AG09319 (cell line): Measurements from ENCODE around the gene CPXM1.

ENCODE experiments used
- DNase-seq: peaks from one replicate; pipeline ENCODE4 v3.0.0-alpha.2; 2010; ENCODE audit warnings: low read depth; ENCODE audit errors: extremely low read depth
- TF ChIP-seq, protein P1 (sequence below): IDR thresholded peaks from 2 replicates; pipeline ENCODE4 v1.5.1; 2011; ENCODE audit warnings: low read depth, mild to moderate bottlenecking, inconsistent platforms, low read length, moderate library complexity

The CPXM1 gene

DNA sequence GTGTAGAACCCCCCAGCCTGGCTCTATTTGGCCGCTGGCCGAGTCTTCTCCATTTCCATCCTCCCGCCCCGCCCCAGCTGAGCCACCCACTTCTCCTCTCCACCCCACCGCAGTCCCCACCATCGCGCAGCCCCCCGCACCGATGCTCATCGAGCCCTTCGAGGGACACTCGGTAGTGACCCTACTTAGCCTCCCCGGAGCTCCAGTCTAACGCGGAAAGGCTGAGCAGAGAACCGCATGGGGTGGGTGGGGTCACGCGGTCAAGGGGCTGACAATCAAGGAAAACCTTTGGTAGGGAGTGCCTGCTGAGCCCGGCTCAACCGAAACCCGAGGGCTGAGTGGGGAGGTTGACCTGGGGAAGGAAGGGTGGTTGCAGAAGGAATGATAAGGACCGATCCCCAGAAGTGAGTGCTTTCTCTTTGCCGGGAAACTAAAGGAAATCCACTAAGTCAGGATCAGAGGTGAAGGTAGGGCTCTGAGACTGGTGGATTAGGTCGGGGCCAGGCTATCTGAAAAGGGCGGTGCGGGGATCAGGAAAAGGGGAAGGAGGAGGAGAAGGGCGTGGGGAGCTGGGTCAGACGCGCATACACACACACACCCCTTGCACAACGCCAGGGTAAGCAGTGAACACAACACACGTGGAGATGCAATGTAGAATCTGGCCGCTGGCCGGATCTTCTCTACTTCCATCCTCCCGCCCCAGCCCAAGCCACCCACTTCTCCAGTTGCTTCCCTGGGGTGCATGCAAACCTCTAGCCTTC, 49.8 kb downstream of the CPXM1 start:
- DNase-seq, result no peak
- TF ChIP-seq, protein P1, sequence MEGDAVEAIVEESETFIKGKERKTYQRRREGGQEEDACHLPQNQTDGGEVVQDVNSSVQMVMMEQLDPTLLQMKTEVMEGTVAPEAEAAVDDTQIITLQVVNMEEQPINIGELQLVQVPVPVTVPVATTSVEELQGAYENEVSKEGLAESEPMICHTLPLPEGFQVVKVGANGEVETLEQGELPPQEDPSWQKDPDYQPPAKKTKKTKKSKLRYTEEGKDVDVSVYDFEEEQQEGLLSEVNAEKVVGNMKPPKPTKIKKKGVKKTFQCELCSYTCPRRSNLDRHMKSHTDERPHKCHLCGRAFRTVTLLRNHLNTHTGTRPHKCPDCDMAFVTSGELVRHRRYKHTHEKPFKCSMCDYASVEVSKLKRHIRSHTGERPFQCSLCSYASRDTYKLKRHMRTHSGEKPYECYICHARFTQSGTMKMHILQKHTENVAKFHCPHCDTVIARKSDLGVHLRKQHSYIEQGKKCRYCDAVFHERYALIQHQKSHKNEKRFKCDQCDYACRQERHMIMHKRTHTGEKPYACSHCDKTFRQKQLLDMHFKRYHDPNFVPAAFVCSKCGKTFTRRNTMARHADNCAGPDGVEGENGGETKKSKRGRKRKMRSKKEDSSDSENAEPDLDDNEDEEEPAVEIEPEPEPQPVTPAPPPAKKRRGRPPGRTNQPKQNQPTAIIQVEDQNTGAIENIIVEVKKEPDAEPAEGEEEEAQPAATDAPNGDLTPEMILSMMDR, result no peak

DNA sequence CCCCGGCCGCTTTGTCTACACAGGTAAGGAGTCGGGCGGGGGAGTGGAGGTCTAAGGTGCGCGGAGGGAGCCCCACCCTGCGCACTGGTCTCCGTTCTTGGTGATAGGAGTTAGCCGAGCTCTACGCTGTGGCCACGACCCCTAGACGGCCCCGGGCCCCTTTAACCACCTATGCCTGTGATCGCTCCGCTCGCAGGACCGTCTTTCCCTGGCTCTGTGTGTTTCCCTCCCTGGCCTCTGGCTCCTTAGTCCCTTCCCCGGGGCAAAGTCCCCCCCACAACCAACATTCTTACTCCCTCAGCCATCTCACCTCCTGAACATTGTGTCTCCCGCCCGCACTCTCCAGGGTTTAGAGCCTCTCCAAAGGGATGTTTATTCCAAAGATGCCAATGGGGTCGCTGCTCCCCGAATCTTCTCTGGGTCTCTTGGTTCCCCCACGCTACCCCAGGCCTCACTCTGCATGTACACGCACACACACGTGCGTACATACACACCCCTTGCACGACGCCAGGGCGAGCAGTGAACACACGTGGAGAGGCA, 50.4 kb downstream of the CPXM1 start:
- no peak for DNase-seq
- TF ChIP-seq, protein P1, result no peak

GRCh38 chr20:2749343-2749950, 51.0 kb downstream of the CPXM1 start:
- no peak for DNase-seq
- TF ChIP-seq, protein P1, result no peak

GRCh38 chr20:2748551-2749342, 51.7 kb downstream of the CPXM1 start:
- DNase-seq, result no peak
- TF ChIP-seq, protein P1, result no peak

DNA sequence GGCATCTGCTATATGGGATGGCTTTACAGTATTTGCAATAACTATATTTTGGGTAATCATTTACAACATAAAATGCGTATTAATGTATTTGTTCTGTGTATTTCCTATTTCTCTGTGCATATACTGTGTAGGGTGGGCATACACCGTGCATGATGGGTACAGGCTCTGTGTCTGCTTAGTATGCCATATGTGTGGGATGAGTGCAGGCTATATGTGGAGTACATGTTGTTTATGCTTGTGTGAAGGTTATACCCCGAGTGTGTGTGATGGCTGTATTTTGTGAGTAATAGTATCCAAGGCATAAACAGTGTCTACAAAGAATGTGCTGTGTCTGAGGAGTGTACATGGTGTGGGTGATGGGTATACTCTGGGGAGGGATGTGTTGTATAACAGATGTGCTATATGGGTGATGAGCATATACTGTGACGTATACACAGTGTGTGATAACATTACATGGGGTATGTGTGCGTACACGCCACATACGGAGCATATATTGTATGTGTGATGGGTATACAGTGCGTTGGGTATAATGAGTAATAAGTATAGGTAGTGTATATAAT, 52.7 kb downstream of the CPXM1 start:
- no peak for DNase-seq
- TF ChIP-seq, protein P1, result no peak

GRCh38 chr20:2746636-2747265, 53.7 kb downstream of the CPXM1 start:
- TF ChIP-seq, protein P1, result no peak
- no peak for DNase-seq
